Activated T-cell treated with anti-CD3 and anti-CD28 coated beads for 48 hours (primary cell): ENCODE measurements around the gene SNRNP200.
"Not testable (repeated sequence)": the region's sequence is repeated elsewhere in the genome, so short reads cannot be mapped to it uniquely, and the experiment has no call there.

Source experiments
- DNase-seq: peaks from one replicate; pipeline ENCODE4 v3.0.0-alpha.2; 2020; ENCODE audit warnings: low read depth

Gene SNRNP200

DNA sequence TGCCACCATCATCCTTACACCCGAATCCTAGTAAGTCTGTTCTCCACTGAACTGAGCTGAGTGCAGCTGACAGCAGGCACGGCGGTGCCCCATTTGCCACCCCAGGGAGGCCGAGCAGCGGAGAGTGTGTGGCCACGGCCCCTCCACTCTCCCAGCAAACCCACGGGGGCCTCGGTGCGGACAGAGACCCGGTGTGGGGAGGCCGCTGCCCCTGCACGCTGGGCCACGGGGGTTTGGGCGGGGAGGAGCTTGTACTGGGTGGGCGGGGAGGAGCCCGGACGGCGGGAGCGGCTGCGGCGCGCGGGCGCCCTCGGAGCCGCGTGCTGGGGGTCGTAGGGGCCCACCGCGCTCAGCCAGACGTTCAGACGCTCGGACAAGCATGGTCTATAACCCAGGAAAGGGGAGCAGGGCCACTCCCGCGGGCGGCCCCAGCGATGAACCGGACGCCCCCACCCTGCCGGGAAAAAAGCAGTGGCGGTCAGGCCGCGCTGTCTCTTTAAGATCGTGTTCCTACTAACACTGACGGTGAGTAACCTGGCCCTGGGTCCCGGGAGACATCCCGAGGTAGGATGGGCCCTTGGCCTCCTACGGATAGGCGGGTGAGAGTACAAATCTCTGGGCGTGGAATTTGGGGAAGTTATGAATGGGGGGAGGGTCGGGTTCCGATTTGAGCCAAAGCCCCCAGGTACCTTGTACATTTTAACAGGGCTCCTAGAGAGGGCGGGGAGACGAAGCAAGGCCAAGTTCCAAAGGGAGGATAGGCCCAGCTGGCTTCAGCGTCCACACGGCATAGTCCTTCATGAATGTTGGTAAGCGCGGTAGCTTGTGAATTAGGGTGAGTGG is 19.9 kb upstream of the SNRNP200 start, which contains the start of gene ITPRIPL1:
Gene ITPRIPL1, plus strand, starts transcription at position 277 of the 843 bp plus-strand sequence. Its CDS starts 523 bp downstream, at position 800.
- peak; percentile 43 for DNase-seq

DNA sequence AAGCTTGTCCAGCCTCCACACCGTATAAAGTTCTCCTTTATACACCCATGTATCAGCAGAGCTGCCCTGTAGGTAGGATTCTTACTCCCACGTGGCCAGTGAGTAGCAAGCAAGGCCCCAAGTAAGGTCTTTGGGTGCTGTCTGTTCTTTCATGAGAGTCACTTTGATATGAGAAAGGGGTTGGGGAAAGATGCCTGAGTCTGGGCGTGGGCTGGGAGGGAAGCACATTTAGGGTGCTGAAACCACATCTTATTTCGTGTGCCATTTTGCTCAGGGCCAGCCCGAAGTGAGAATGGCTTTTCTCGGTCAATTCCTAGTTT is 19.3 kb upstream of the SNRNP200 start:
- DNase-seq = no peak

DNA sequence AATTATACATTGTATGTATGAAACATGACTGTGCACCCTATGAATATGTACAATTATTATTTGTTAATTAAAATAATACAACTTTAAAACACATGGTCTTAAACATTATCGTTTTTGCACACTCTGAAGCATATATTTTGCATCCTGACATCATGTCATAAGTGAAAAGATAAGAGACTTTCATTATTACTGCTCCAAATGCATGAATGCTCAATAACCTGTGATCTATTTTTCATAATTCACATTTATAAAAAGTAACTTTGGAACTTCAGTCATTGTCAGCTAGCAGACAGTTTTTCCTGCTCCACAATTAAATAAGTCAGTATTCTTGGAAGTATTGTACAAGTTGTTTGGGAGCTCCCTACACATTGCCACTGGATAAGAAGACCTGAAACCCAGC is 18.5 kb upstream of the SNRNP200 start:
- DNase-seq = no peak

DNA sequence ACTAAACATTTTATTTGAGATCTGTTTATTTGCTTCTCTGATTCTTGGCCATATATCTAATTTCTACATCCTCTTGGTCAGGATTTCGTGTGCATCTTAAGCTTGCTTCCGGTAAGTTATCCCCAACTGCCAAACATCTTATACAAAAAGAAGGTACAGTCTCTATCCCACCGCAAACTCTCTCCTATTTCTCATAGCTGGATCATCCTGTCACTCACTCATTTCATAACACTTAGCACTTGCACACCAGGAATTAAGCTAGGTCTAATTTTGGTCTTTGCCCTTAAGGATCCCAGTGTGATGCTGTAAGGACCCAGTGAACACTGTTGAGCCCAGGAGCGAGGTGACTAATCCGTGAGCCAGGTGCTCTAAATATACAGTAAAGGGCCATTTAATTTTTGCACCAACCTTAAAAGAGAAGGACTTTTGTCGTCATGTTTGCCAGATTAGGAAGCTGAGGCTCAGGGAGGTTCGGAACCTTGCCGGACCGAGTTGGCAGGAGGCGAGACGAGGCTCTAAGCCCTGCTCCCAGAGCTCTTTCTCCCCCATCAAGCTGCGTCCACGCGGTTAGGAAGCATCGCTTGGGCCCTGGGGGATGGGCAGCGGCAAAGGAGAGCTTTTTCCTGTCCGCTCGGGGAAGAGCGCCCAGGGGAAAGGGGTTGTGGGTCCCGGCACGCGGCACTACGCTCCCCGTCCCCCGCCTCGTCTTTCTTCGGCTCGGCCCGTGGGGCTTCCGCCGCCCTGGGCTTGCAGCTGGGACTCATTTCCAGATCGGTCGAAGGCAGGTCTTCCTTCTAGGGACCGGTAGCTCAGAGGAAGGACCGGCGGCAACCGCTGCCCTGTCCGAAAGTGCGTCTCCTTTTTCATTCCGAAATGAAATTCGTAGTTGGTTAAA is 15.6 kb upstream of the SNRNP200 start:
- no peak for DNase-seq

DNA sequence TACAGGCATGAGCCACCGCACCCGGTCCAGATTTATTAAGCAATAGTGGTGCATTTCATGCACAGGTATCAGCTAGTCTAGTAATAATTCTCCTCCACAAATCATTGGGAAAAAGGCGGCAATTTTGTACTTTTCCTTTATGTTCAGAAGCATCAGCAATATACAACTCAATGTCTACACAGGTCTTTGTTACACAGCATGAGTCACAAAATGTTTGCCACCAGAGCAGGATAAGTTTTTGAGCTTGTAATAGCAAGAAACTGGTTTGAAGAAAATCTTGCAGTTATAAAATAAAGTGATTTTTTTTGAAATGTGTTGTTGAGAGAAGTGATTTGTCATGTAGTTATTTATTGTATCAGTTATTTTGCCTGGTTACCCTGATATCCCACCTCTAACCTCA is 15.0 kb upstream of the SNRNP200 start:
- DNase-seq = no peak

DNA sequence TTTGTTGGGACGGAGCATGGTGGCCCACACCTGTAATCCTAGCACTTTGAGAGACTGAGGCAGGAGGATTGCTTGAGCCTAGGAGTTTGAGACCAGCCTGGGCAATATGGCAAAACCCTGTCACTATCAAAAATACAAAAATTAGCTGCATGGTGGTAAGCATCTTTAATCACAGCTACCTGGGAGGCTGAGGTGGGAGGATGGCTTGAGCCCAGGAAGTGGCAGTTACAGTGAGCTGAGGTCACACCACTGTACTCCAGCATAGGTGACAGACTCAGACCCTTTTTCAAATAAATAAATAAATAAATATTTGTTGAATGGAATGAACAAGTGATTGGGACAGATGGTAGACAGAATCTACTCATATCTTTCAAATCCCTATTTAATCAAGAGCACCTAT is 14.1 kb upstream of the SNRNP200 start:
- DNase-seq = no peak

DNA sequence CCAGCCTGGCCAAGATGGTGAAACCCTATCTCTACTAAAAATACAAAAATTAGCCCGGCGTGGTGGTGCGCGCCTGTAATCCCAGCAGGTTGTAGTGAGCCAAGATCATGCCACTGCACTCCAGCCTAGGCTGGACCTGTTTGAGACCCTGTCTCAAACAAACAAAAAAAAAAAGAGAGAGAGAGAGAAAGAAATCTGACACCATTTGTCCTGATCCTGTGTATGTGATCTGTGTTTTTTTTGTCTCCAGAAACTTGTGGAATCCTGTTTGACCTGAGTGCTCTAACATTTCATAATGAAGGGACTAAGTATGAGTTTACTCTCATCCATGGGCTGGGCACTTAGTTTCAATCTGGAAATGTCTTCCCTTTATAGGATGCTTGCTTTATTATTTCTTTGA is 13.4 kb upstream of the SNRNP200 start:
- DNase-seq = no peak

DNA sequence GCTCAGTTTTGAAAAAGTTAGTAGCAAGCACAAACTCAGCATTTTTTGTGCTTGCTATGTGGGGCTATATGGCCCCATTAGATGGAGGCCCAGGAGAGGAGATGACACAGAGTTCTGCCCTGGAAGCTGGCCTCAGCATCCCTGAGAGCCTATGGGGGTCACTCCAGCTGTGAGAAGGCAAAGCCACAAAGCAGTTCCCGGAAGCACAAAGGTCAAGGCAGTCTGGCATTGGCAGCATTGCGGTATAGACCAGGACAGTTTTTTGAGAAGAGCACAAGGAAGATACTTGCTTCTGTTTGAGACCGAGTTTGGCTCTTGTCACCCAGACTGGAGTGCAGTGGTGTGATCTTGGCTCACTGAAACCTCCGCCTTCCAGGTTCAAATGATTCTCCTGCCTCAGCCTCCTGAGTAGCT is 12.2 kb upstream of the SNRNP200 start:
- DNase-seq = no peak

DNA sequence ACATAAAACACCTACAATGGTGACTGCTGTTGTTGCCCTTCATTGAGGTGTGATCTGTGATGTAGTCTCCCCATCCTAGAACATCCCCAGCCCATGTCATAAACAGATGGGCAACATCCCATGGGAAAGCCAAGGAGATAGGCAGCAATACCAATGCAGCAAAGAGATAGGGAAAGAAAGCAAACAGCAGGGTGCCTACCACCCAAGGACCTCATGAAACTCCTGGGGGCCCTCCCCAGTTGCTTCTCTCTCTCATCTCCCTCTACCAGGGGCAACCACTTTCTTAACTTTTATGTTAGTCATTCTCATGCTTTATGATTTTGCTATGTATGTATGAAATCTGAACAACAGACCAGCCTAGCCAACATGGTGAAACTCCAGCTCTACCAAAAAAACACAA is 11.7 kb upstream of the SNRNP200 start:
- no peak for DNase-seq

DNA sequence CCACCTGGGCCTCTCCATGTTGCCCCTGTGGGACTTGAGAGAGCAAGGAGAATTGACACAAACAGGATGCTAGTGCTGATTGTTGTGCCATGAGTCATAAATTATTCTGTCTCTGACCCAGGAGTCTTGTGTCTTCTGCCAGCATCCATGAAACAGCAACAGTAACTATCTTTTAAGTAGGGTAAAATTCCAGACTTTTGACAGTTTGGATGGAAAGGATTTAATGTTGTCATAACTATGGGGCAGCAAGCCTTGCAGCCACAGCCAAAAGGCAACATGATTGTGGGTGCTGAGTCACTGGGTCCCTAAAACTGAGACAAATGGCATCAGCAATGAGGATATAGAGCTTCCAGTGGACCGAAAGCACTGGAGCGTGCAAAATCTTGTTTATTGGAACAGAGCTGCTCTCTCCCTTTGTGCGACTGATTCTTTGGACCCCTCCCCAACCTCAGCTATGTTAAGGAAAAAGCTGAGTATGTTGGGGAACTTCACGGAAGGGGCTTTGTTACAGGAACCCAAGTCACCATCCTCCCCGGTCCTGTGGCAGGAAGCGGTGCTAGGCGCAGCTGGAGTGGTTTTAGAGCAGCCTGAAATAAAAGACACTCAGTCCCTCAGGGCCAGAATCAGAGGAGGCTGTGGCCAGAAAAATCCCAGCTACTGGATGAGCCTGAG is 10.2 kb upstream of the SNRNP200 start:
- no peak for DNase-seq

DNA sequence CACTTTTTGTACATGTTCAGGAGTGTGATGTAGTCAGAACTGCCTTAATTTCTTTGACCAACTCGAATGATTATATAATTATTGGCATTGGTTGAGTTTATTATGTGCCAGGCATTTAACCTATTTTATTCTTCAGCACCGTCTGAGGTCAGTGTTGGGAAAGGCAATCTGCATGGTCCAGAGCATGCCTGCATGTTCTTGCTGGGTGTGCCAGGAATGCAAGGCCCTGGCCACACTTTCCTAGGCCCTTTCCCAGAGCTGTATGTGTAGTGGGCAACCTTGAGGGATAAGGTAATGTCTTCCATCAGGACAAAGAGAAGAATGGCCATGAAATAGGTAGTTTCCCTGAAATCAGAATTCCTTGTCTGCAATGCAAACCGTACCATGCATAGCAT is 9.7 kb upstream of the SNRNP200 start:
- no peak for DNase-seq

DNA sequence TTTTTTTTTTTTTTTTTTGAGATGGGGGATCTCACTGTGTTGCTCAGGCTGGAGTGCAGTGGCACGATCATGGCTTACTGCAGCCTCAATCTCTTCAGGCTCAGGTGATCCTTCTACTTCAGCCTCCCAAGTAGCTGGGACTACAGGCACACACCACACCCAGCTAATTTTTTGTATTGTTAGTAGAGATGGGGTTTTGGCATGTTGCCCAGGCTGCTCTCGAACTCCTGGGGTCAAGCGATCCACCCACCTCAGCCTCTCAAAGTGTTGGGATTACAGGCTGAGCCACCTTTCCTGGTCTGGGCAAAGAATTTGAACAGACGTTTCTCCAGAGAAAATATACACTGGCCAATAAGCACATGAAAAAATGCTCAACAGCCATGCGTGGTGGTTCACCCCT is 2.9 kb upstream of the SNRNP200 start:
- DNase-seq = no peak

DNA sequence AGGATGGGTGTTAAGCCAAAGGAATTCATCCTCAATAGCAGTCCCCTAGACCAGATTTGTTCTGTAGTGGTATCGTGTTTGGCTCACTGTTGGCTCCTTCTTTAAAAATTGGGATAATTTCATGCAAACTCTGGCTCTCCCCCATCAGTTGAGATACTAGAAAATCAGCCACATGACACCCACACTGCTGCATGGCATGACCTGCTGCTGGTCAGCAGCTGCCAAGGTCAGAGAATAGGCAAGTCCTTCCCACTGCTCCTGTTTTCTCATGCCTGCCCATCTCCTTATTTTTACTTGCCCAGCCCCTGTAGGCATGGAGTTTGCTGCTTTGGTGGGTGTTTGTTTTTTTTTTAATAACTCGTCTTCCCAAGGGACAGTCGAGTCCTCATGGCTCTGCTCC is 1.0 kb upstream of the SNRNP200 start:
- DNase-seq = no peak

DNA sequence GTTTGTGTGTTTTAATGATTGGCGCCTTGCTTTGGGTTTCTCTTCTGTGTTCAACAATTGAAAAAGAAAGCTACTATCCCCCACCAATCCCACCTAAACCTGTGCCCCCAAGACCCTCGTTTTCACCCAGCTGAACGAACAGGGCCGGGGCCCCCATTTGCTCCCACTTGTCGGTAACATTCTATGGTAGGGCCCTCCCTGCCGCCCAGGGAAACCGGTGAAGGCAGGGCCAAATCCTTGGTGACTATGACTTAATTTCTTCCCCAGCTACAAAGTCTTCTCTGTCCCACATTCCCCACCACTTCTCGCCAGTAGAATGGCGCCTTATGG is 598 bp upstream of the SNRNP200 start:
- no peak for DNase-seq

DNA sequence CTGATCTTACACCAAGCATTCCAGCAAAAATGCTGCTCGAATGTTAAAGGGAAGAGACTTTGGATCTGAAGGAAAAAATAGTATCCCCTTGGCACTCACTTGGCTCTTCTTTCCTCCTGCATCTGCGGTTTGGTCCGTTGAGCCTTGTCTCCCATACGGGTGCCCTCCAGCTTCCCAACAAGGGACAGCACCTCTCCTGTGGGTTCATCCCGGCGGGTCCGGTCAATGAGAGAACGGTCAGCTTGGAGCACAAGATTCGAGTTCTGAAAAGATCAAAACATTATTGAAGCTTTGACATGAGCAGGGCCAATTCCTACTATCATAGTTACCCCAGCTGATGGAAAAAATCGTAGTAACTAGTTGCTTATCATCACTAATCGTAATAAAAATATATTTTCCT is 740 bp downstream of the SNRNP200 start:
- DNase-seq = no peak

DNA sequence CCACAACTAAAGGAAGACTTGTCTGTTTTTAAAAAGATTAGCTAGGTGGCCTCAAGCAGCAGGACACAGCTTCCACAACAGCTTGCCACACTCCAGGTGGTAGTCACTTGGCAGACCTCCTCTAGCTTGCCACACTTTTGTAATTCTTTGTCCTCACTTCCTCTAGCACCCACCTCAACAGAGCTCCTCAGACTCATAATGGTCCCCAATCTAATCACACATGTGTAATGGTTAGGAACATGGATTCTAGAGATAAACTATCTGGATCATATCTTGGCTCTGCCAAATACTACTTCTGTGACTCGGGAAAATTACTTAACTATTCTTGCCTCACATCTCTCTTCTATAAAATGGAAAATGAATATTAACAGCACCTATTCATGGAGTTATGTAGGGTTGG is 3.5 kb downstream of the SNRNP200 start:
- no peak for DNase-seq

DNA sequence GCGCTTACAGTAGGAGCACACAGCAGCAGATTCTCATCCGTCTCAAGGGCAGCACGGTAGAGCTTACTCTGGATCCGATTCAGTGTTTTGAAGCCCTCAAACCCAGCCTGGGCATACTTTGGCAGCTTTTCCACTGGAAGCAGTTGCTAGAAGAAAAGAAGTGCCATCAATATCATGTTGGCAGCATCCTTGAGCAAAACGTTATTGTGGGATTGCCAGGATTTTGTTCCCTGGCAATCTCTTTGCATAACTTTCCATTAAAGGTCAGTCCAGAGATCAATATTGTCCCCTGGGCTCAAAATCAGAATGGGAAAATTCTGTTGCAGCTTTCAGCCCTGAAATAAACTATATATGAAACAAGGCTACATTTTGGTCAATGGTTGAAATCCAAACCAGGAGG is 8.4 kb downstream of the SNRNP200 start:
- DNase-seq = no peak

DNA sequence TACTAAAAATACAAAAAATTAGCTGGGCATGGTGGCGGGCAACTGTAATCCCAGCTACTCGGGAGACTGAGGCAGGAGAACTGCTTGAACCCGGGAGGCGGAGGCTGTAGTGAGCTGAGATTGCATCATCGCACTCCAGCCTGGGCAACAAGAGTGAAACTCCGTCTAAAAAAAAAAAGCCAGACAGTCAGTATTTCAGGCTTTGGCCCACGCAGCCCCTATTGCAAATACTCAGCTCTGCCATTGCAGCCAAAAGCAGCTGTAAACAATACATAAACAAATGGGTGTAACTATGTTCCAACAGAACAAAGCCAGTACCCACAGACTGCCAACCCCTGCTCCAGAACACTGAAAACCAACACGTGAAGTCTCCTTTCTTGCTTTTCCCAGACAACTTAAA is 11.1 kb downstream of the SNRNP200 start:
- DNase-seq = not testable (repeated sequence)

DNA sequence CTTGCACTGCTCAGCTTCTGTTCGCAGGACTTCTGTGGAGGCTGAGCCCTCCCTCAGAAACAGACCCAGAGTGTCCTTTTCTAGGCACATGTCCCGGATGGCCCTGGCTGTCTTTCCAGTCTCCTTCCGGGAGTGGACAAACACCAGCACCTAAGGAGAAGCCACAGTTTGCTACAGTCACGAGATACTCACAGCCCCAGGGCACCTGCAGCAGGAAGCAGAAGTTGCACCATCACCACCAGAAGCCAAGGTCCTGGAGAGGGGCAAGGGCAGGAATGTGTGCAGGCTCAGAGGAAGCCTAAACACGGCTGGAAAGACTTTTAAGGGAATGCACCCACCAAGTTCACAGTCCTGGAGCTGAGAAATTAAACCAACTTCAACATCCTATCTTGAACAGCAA is 13.6 kb downstream of the SNRNP200 start:
- DNase-seq = no peak

DNA sequence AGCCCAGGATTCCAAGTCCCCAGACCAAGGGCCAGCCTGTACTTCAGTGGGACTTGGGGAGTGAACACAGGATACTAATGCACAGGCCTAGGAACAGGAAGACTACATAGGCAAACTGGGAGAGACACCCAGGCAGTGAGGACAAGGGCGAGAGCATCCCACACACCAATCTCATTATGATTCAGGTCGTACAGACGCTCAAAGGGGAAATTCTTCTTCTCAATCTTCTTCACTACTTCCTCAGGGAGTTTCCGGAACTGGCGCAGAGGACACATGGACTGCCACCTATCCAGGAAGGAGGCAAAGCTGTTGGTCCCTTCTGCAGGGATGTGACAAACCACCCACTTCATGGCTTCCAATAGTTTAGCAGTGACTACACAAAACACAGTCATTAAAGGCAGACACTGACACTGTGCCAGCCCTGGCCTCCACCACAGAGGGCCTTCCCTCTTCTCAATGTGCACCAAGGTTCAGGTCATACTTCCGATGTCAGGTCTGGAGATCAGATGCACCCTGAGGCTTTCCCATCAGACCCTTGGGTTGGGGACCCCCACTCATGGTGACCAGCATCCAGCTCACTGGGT is 18.0 kb downstream of the SNRNP200 start:
- DNase-seq = no peak

DNA sequence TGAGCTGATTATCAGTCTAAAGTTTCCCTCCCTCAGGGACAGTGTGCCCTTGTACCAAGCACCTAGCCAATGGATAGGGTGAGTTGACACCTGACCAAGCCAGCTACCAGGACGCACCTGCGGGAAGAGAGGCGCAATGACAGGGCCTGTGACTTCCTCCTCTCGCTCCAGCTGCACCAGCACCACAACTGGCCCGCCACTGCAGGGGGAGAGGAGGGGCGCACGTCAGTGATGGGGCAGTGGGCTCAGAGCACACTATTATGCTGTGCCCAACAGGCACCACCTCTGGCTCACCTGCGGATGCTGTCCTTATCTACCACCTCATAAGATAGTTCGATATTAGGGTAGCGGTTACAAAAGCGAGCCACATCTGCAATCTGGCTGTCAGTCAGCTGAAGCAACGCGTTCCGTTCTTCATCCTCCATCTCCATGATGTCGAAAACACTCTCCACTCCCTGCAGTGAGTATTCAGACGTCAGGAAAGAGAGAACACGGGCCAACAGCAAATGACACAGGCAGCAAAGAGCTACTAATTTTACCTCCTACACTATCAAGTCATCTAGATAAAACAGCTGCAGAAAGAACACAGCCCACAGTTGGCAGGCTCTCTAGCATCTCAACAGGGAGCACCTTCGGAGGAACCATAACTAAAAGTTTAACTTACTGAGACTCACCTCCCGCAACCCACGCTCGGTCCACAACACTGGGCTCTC is 28.4 kb downstream of the SNRNP200 start:
- DNase-seq = no peak
